DOHH2 (cell line): Measurements from ENCODE around the gene NFIX.

Experiments
- CTCF ChIP-seq: fragments of 200-600 bp; sonication (generic); IDR thresholded peaks from one replicate; pipeline ENCODE4 v1.5.1; 2014; ENCODE audit warnings: antibody characterized with exemption, mild to moderate bottlenecking, low read depth, low read length; ENCODE audit not compliant: poor library complexity, severe bottlenecking
- EZH2phosphoT487 ChIP-seq: fragments of 200-600 bp; sonication (generic); IDR thresholded peaks from 2 replicates; pipeline ENCODE4 v1.6.1; 2017; ENCODE audit warnings: borderline replicate concordance, mild to moderate bottlenecking, antibody characterized with exemption, low read length, moderate library complexity, mixed read lengths

- TF ChIP-seq CTCF: no peak
- TF ChIP-seq EZH2phosphoT487: no peak
Observed at GRCh38 chr19:13005861-13006370, 10.6 kb downstream of the NFIX start.
